ENCODE data around the gene TMPRSS7.

DNA sequence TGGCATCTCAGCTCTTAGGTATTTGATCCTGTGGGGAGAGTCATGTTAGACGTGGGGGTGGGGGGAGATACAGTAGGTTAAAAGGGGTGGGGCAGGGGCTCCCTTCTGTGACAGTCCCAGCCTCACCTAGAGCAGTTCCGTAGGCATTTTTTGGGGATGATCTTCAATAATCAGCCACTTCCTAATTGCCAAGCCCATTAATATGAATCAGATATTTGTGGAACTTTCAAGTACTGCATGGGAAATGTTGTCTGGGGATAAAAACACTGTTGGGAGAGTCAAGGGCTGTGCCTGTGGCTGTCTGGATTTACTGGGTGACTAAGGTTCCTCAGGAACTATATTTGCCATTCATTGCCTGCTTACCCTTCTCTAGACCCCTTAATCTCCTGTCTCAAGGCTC lies 61.2 kb downstream of the TMPRSS7 start:
- TF ChIP-seq, protein P1, sequence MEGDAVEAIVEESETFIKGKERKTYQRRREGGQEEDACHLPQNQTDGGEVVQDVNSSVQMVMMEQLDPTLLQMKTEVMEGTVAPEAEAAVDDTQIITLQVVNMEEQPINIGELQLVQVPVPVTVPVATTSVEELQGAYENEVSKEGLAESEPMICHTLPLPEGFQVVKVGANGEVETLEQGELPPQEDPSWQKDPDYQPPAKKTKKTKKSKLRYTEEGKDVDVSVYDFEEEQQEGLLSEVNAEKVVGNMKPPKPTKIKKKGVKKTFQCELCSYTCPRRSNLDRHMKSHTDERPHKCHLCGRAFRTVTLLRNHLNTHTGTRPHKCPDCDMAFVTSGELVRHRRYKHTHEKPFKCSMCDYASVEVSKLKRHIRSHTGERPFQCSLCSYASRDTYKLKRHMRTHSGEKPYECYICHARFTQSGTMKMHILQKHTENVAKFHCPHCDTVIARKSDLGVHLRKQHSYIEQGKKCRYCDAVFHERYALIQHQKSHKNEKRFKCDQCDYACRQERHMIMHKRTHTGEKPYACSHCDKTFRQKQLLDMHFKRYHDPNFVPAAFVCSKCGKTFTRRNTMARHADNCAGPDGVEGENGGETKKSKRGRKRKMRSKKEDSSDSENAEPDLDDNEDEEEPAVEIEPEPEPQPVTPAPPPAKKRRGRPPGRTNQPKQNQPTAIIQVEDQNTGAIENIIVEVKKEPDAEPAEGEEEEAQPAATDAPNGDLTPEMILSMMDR (IDR thresholded peaks at IDR 0.05; ENCODE audit: poor library complexity, severe bottlenecking): no peak
- TF ChIP-seq POLR2AphosphoS5 (IDR thresholded peaks at IDR 0.05): no peak
